ENCODE results near the gene PPL. TPM values are rescaled to one million over a fixed set of nuclear protein-coding genes. Genes with fewer than 3 reads are reported as not detected.
A peak's percentile ranks its signal among the peaks of the same experiment; 100 is the strongest.

PPL gene
- total and polyA plus RNA-seq, 2 of the 13 experiments (the other 11 are each of a cell fraction or from before 2014, with no cell fraction given), result 5.7 to 6.6 TPM

- TF ChIP-seq PCBP1 (IDR thresholded peaks at IDR 0.05; ENCODE audit: borderline replicate concordance, low read depth, low read length) (no peak), XRCC5 (optimal IDR thresholded peaks at IDR 0.05; ENCODE audit: low read length) (no peak), ZNF546 (CRISPR knock-in tag; conservative IDR thresholded peaks at IDR 0.05) (no peak; the same call in 1 of the 2 replicates), SOX13 (IDR thresholded peaks at IDR 0.05) (no peak), SOX13 (CRISPR knock-in tag; conservative IDR thresholded peaks at IDR 0.05 in 1 of 2, IDR thresholded peaks at IDR 0.05 in 1 of 2) (no peak; a peak in 1 of 4 replicates), ZNF292 (CRISPR knock-in tag; IDR thresholded peaks at IDR 0.05; ENCODE audit: borderline replicate concordance, low read depth) (no peak), SKI (IDR thresholded peaks at IDR 0.05; ENCODE audit: partially characterized antibody) (peak; percentile 66), ZFP37 (CRISPR knock-in tag; IDR thresholded peaks at IDR 0.05; ENCODE audit: borderline replicate concordance) (no peak), TAF15 (IDR thresholded peaks at IDR 0.05; ENCODE audit: low read depth, low read length, poor library complexity, severe bottlenecking) (no peak), ZNF678 (CRISPR knock-in tag; IDR thresholded peaks at IDR 0.05) (no peak; the same call in 1 of the 2 replicates), ZSCAN21 (CRISPR knock-in tag; IDR thresholded peaks at IDR 0.05; ENCODE audit: borderline replicate concordance) (no peak), ZNF589 (CRISPR knock-in tag; conservative IDR thresholded peaks at IDR 0.05) (no peak), NFYB (CRISPR knock-in tag; IDR thresholded peaks at IDR 0.05) (peak; percentile 98), PTBP1 (IDR thresholded peaks at IDR 0.05; ENCODE audit: low read depth, low read length, poor library complexity, severe bottlenecking) (no peak), ZNF660 (CRISPR knock-in tag; IDR thresholded peaks at IDR 0.05; ENCODE audit: borderline replicate concordance, low read depth) (no peak), ZBTB14 (CRISPR knock-in tag; IDR thresholded peaks at IDR 0.05) (no peak), ZNF24 (IDR thresholded peaks at IDR 0.05) (no peak)
- TF ChIP-seq, protein P1, sequence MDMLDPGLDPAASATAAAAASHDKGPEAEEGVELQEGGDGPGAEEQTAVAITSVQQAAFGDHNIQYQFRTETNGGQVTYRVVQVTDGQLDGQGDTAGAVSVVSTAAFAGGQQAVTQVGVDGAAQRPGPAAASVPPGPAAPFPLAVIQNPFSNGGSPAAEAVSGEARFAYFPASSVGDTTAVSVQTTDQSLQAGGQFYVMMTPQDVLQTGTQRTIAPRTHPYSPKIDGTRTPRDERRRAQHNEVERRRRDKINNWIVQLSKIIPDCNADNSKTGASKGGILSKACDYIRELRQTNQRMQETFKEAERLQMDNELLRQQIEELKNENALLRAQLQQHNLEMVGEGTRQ (IDR thresholded peaks at IDR 0.05; ENCODE audit: low read depth, low read length), result peak; percentile 99
- TF ChIP-seq, protein P1 (CRISPR knock-in tag; IDR thresholded peaks at IDR 0.05; ENCODE audit: borderline replicate concordance), result peak; percentile 97; the same call in 1 of the 2 replicates
- TF ChIP-seq, protein P2, sequence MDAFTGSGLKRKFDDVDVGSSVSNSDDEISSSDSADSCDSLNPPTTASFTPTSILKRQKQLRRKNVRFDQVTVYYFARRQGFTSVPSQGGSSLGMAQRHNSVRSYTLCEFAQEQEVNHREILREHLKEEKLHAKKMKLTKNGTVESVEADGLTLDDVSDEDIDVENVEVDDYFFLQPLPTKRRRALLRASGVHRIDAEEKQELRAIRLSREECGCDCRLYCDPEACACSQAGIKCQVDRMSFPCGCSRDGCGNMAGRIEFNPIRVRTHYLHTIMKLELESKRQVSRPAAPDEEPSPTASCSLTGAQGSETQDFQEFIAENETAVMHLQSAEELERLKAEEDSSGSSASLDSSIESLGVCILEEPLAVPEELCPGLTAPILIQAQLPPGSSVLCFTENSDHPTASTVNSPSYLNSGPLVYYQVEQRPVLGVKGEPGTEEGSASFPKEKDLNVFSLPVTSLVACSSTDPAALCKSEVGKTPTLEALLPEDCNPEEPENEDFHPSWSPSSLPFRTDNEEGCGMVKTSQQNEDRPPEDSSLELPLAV (CRISPR knock-in tag; conservative IDR thresholded peaks at IDR 0.05; ENCODE audit: low read depth), result no peak
- TF ChIP-seq, protein P3, sequence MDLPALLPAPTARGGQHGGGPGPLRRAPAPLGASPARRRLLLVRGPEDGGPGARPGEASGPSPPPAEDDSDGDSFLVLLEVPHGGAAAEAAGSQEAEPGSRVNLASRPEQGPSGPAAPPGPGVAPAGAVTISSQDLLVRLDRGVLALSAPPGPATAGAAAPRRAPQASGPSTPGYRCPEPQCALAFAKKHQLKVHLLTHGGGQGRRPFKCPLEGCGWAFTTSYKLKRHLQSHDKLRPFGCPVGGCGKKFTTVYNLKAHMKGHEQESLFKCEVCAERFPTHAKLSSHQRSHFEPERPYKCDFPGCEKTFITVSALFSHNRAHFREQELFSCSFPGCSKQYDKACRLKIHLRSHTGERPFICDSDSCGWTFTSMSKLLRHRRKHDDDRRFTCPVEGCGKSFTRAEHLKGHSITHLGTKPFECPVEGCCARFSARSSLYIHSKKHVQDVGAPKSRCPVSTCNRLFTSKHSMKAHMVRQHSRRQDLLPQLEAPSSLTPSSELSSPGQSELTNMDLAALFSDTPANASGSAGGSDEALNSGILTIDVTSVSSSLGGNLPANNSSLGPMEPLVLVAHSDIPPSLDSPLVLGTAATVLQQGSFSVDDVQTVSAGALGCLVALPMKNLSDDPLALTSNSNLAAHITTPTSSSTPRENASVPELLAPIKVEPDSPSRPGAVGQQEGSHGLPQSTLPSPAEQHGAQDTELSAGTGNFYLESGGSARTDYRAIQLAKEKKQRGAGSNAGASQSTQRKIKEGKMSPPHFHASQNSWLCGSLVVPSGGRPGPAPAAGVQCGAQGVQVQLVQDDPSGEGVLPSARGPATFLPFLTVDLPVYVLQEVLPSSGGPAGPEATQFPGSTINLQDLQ (CRISPR knock-in tag; IDR thresholded peaks at IDR 0.05), result no peak
Measured at GRCh38 chr16:4846901-4847773, 89.8 kb downstream of the PPL start, which contains the start of the genes GLYR1 and UBN1 (continued).

Data from HepG2 (cell line).